Stimulated activated CD4-positive, alpha-beta T cell treated with anti-CD3 and anti-CD28 coated beads, Interleukin-4, amount 100 ng/mL, for 48 hours (primary cell): ENCODE data around the gene ATG101.

ENCODE experiments used
- DNase-seq, 2 donors: peaks; one replicate each; pipeline ENCODE4 v3.0.0-alpha.2; 2020; ENCODE audit warnings: low read depth in 2 of 2

ATG101 gene

GRCh38 chr12:52057638-52058576, 11.9 kb upstream of the ATG101 start:
- no peak for DNase-seq

GRCh38 chr12:52058631-52059361, 11.0 kb upstream of the ATG101 start:
- DNase-seq, result no peak

GRCh38 chr12:52059582-52060497, 9.9 kb upstream of the ATG101 start:
- DNase-seq, result no peak

- DNase-seq, result no peak
These were observed 9.1 kb upstream of the ATG101 start for GRCh38 chr12:52060498-52061177.

GRCh38 chr12:52061470-52062166, 8.2 kb upstream of the ATG101 start:
- no peak for DNase-seq

- no peak for DNase-seq
These were observed 7.4 kb upstream of the ATG101 start for GRCh38 chr12:52062167-52063081.

- DNase-seq, result no peak
These were observed 6.5 kb upstream of the ATG101 start for GRCh38 chr12:52063082-52063924.

- DNase-seq, result no peak
These were observed 5.7 kb upstream of the ATG101 start for GRCh38 chr12:52063981-52064649.

- no peak for DNase-seq
These were observed 3.3 kb upstream of the ATG101 start for GRCh38 chr12:52066346-52067080.

GRCh38 chr12:52067081-52067374, 2.8 kb upstream of the ATG101 start:
- DNase-seq, result no peak

- DNase-seq, result no peak
These were observed 577 bp downstream of the ATG101 start for GRCh38 chr12:52070185-52070925.

GRCh38 chr12:52073531-52074381, 4.0 kb downstream of the ATG101 start:
- DNase-seq, result no peak

- no peak for DNase-seq
These were observed 5.4 kb downstream of the ATG101 start for GRCh38 chr12:52074971-52075724.

- no peak for DNase-seq
These were observed 7.0 kb downstream of the ATG101 start for GRCh38 chr12:52076811-52077210.

GRCh38 chr12:52078276-52078675, 8.5 kb downstream of the ATG101 start:
- no peak for DNase-seq
